Endothelial cell of umbilical vein (primary cell): ENCODE measurements around the gene TMEM135.

Source experiments
- CTCF ChIP-seq, 2 donors: IDR thresholded peaks; 1 replicate in 1 of 2; 2 replicates in 1 of 2; pipeline ENCODE4 v1.5.1; 2011; ENCODE audit warnings: low read length in 2 of 2, mild to moderate bottlenecking in 2 of 2, moderate library complexity in 2 of 2, control low read depth in 1 of 2, inconsistent platforms in 1 of 2, low read depth in 1 of 2; ENCODE audit not compliant: insufficient read depth in 1 of 2; ENCODE audit errors: extremely low read depth in 1 of 2
- EZH2 ChIP-seq: IDR thresholded peaks from 2 replicates; pipeline ENCODE4 v1.6.1; 2012; ENCODE audit warnings: borderline replicate concordance, low read depth, mild to moderate bottlenecking, moderate library complexity, low read length, inconsistent platforms; ENCODE audit not compliant: severe bottlenecking
- POLR2A ChIP-seq: IDR thresholded peaks from 2 replicates; pipeline ENCODE4 v1.6.1; 2012; ENCODE audit warnings: low read depth, mild to moderate bottlenecking, control low read depth, low read length
- POLR2AphosphoS5 ChIP-seq: IDR thresholded peaks from 2 replicates; pipeline ENCODE4 v1.6.1; 2012; ENCODE audit warnings: low read depth, mild to moderate bottlenecking, control low read depth, low read length, moderate library complexity; ENCODE audit not compliant: insufficient read depth

GRCh38 chr11:87296627-87297026 is 258.9 kb downstream of the TMEM135 start:
- TF ChIP-seq CTCF (IDR thresholded peaks at IDR 0.05; ENCODE audit: extremely low read depth in 1 of 2, insufficient read depth in 1 of 2, low read depth in 1 of 2, low read length in 2 of 2) (no peak), EZH2 (no peak), POLR2AphosphoS5 (no peak), POLR2A (no peak)
